Adrenal gland (tissue), 5 donors: ENCODE measurements around the gene SMPD1.

Experiments used
- CTCF ChIP-seq, 6 experiments: fragments of 450-650 bp in 4 of 6; fragments of 200-600 bp in 2 of 6; sonication (generic) in 1 of 6; IDR thresholded peaks; 1 replicate in 5 of 6; 2 replicates in 1 of 6; pipeline versions ENCODE4 v1.5.1 to v1.8.0; 2016 to 2021; ENCODE audit warnings: antibody characterized with exemption in 6 of 6, mild to moderate bottlenecking in 2 of 6, moderate library complexity in 1 of 6
- POLR2A ChIP-seq, 2 donors: fragments of 450-650 bp; IDR thresholded peaks; one replicate each; pipeline ENCODE4 v1.6.1; 2017; ENCODE audit warnings: antibody characterized with exemption in 2 of 2, mild to moderate bottlenecking in 2 of 2, moderate library complexity in 1 of 2
- donor health status: DM: no; HTN: no; CAD: no.

GRCh38 chr11:6414874-6415328 lies 24.6 kb downstream of the SMPD1 start:
- TF ChIP-seq CTCF (IDR thresholded peaks at IDR 0.05) (no peak), POLR2A (IDR thresholded peaks at IDR 0.05) (no peak)
